GM12865 (cell line): ENCODE results near the gene TBKBP1.

Experiments
- DNase-seq: peaks from one replicate; pipeline ENCODE4 v3.0.0; 2010; ENCODE audit warnings: low read depth
- H3K4me3 ChIP-seq: 2 replicates; pipeline ENCODE4 v1.5.1; 2011; ENCODE audit warnings: mild to moderate bottlenecking, low read depth, low read length, control low read depth
- TF ChIP-seq, protein P1 (sequence below): IDR thresholded peaks from 2 replicates; pipeline ENCODE4 v1.5.1; 2011; ENCODE audit warnings: low read length, control low read depth, low read depth, inconsistent platforms; ENCODE audit not compliant: insufficient read depth; ENCODE audit errors: missing control alignments

TBKBP1 gene

GRCh38 chr17:47732399-47733046, 38.6 kb downstream of the TBKBP1 start:
- peak overlapping the region; percentile 70 for H3K4me3 ChIP-seq
- DNase-seq: no peak
- TF ChIP-seq, protein P1, sequence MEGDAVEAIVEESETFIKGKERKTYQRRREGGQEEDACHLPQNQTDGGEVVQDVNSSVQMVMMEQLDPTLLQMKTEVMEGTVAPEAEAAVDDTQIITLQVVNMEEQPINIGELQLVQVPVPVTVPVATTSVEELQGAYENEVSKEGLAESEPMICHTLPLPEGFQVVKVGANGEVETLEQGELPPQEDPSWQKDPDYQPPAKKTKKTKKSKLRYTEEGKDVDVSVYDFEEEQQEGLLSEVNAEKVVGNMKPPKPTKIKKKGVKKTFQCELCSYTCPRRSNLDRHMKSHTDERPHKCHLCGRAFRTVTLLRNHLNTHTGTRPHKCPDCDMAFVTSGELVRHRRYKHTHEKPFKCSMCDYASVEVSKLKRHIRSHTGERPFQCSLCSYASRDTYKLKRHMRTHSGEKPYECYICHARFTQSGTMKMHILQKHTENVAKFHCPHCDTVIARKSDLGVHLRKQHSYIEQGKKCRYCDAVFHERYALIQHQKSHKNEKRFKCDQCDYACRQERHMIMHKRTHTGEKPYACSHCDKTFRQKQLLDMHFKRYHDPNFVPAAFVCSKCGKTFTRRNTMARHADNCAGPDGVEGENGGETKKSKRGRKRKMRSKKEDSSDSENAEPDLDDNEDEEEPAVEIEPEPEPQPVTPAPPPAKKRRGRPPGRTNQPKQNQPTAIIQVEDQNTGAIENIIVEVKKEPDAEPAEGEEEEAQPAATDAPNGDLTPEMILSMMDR: no peak

DNA sequence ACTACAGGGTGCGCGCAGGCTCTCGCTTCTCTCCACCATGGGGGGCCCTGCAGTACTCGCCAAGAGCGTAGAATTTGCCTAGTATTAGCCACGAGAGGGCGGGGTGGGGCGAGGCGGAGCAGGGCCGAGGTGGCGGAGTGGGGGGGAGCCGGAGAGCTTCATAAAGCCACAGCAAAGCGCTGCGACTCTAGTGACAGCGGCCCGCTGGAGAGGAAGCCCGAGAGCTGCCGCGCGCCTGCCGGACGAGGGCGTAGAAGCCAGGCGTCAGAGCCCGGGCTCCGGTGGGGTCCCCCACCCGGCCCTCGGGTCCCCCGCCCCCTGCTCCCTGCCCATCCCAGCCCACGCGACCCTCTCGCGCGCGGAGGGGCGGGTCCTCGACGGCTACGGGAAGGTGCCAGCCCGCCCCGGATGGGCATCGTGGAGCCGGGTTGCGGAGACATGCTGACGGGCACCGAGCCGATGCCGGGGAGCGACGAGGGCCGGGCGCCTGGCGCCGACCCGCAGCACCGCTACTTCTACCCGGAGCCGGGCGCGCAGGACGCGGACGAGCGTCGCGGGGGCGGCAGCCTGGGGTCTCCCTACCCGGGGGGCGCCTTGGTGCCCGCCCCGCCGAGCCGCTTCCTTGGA, 39.2 kb downstream of the TBKBP1 start, which contains the start of gene TBX21:
TSS of gene TBX21 (plus strand) at position 190 of the 627 bp plus-strand sequence. CDS start at position 409, 219 bp downstream.
- TF ChIP-seq, protein P1: peak; percentile 37
- peak within 1 kb of the TSS; percentile 70 for H3K4me3 ChIP-seq
- DNase-seq: peak; percentile 94

GRCh38 chr17:47733674-47734410, 39.9 kb downstream of the TBKBP1 start:
- peak overlapping the region; percentile 70 for H3K4me3 ChIP-seq
- TF ChIP-seq, protein P1: no peak
- no peak for DNase-seq

GRCh38 chr17:47735139-47735464, 41.1 kb downstream of the TBKBP1 start:
- H3K4me3 ChIP-seq: peak overlapping the region; percentile 70
- DNase-seq: no peak
- TF ChIP-seq, protein P1: no peak

DNA sequence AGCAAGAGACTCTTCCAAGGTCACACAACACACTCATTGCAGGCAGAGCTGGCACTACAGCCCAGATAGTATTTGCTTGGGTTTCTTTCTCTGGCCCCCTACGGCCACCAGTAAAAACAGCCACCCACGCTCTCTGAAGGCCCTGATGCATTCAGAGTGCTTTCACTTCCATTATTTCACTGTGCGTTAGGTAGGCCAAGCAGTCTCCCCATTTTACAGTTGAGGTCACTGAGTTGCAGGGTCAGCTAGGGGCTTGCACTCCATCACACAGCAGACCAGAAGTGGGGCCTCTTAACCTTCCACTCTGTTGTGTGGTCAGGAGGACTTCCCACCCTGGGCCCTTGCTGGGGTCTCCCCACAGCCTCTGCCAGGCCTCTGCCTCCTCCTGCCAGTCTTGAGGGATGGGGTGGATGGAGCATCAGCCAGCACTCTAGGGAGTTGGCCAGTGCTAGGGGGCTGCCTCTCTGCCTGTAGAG, 41.6 kb downstream of the TBKBP1 start:
- peak overlapping the region; percentile 70 for H3K4me3 ChIP-seq
- DNase-seq: peak; percentile 80
- TF ChIP-seq, protein P1: no peak

GRCh38 chr17:47736501-47737495, 42.8 kb downstream of the TBKBP1 start:
- DNase-seq: no peak
- TF ChIP-seq, protein P1: no peak
- H3K4me3 ChIP-seq: no peak overlapping the region
